ENCODE measurements around the gene UBAC2.

GRCh38 chr13:99418103-99418842, 217.6 kb downstream of the UBAC2 start:
- no peak for TF ChIP-seq POLR2A (IDR thresholded peaks at IDR 0.05)
- no peak for TF ChIP-seq CTCF (IDR thresholded peaks at IDR 0.05 in 4 of 5, conservative IDR thresholded peaks at IDR 0.05 in 1 of 5)
